HG03521 (cell line): ENCODE results near the gene NCOA3.
"Not testable (repeated sequence)": the region's sequence is repeated elsewhere in the genome, so short reads cannot be mapped to it uniquely, and the experiment has no call there.

ENCODE experiments used
- ATAC-seq: cut with Tn5 transposase; IDR thresholded peaks from one replicate; pipeline ENCODE4 v1.9.1; 2021; ENCODE audit warnings: mild to moderate bottlenecking, moderate library complexity; ENCODE audit not compliant: unreplicated experiment

The NCOA3 gene

DNA sequence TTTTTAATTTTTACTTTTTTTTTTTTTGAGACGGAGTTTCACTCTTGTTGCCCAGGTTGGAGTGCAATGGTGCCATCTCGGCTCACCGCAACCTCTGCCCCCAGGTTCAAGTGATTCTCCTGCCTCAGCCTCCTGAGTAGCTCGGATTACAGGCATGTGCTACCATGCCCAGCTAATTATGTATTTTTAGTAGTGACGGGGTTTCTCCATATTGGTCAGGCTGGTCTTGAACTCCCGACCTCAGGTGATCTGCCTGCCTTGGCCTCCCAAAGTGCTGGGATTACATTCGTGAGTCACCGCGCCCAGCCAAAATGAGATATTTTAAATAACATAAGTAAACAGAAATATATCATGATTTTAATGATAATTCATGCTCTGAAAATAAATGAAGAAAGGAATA, 1.6 kb upstream of the NCOA3 start:
- ATAC-seq = not testable (repeated sequence)

DNA sequence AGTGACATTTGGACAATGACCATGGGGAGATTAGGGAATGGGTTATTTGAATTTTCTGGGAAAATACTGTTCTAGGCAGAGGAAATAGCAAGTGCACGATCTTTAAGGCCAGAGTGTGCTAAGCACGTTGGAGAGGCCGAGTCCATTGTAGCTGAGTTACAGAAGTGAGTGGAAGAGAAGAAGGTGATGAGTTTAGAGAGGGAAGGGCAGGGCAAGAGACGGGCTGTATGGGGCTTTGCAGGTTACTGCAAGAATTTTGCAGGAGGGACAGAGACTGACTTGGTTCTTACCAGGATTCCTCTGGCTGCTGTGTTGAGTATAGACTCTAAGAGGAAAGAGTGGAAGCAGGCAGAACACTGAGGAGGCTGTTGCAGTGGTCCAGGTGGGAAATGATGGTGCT, 1.1 kb upstream of the NCOA3 start:
- no peak for ATAC-seq

GRCh38 chr20:47501116-47501481, 588 bp upstream of the NCOA3 start:
- no peak for ATAC-seq

DNA sequence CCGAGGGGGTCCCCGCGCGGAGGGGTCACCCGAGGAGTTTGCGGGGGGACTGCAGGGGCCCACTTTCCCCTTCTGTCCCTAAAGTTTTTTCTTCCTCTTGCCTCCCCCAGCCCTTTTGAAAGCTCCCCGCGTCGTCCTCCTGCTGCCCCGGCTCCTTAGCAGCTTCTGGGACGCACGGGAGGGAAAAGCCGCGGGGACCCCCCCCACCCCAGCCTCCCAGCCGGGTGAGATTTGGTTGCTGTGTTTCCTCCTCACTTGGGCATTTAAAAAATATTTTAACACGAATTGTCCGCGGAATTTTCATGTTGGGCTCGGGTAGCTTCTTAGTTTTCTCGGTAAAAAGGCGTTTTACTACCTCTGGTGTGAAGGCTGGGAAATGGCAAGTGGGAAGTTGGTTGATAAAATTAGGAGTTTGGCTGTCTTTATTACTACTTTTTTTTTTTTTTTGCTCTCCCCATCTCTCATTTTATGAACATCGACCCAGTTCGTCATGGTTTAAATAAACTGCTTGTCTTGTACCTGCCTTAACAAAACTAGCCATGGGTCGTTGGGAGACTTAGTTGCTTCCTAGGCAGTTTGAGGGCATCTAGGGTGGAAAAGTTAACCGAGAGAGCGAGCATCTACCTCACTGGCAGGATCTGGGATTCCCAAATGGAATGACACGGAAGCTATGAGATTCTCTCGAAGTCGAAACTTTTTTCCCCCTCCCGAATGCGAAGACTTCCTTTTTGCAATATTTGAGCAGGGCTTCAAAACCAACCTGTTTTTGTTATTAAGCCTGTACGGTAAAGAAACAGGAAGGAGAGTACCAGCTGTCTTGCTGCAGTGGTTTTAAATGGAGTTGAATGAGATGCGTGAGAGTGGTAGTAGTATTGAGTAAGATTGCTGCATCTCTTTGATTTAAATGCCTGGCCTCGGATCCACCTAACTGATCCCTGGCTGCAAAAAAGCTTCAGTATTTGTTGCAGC, 868 bp downstream of the NCOA3 start:
- ATAC-seq = no peak

DNA sequence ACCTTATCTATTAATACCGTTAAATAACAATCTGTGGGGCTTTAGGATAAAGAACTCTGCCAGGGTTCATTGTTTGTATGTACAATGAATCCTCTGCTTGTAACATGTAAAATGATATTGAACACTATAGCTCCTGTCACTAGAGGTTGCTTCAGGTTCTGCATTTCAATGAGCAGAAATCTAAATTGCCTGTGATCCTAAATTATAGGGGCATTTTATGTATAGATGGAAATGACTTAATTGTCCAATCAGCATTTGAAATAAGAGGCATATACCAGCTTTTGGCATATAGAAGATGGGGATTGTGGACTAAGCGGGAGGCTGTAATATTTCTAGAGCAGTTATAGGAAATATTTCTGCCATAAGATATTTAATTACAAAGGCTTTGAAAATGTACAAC, 2.0 kb downstream of the NCOA3 start:
- ATAC-seq = no peak

- no peak for ATAC-seq
Observed at GRCh38 chr20:47506335-47506734, 4.6 kb downstream of the NCOA3 start.

GRCh38 chr20:47506850-47507249, 5.2 kb downstream of the NCOA3 start:
- no peak for ATAC-seq

DNA sequence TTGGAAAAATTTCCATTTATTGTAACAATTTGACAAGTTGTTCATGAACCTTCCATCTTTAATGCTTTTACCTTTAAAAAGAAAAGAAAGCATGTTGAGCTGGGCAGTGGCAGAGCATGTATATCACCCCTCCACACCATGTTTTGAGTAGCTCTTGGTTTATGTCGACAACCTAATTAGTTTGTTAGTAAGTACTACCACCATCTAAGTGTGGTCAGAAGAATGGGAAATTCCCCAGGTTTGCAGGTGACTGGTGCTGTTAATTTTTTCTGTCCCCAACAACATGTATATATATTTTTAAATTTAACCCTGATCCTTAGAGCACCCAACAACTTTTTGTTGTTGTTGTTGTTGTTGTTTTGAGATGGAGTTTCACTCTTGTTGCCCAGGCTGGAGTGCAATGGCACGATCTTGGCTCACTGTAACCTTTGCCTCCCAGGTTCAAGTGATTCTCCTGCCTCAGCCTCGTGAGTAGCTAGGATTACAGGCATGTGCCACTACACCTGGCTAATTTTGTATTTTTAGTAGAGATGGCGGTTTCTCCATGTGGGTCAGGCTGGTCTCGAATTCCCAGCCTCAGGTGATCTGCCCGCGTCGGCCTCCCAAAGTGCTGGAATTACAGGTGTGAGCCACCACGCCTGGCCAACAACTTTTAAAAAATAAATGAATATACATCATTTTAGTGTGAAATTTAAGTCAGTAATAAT, 5.7 kb downstream of the NCOA3 start:
- ATAC-seq = not testable (repeated sequence)

- ATAC-seq = no peak
Observed at GRCh38 chr20:47508278-47508677, 6.6 kb downstream of the NCOA3 start.

GRCh38 chr20:47509104-47509661, 7.5 kb downstream of the NCOA3 start:
- no peak for ATAC-seq

GRCh38 chr20:47509685-47510084, 8.0 kb downstream of the NCOA3 start:
- ATAC-seq = no peak

GRCh38 chr20:47515843-47516242, 14.2 kb downstream of the NCOA3 start:
- ATAC-seq = no peak

GRCh38 chr20:47521059-47521808, 19.5 kb downstream of the NCOA3 start:
- no peak for ATAC-seq

- ATAC-seq = no peak
Observed at GRCh38 chr20:47524015-47524784, 22.5 kb downstream of the NCOA3 start.

DNA sequence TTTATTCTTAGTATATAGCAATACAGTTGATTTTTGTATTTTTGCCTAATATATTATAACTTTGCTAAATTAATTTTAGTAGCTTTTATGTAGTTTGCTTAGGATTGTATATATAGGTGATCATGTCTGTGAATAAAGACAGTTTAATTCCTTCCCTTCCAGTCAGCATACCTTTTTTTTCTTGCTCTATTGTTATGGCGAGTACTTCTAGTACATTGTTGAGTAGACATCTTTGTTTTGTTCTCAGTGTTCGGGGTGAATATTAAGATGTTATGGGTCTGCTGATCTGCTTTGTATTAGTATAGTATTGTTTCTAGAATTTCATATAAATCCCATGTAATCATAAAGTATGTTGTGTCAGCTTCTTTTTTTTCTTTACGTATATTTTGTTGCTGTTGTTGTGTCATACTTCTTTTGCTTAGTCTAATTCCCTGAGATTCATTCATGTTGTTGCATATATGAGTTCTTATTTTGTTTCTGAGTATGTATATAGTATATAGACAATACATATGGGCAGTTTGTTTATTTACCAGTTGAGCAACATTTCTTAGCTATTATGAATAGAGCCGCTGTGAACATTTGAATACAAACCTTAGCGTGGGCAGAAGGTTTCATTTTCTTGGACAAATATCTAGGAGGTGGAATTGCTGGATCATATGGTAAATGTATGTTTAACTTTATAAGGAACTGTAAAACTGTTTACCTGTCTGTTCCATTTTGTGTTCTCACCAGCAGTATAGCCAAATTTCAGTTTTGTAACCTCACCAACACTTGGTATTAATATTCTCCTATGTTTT, 25.5 kb downstream of the NCOA3 start:
- ATAC-seq = no peak

- ATAC-seq = no peak
Observed at GRCh38 chr20:47529840-47530239, 28.2 kb downstream of the NCOA3 start.

DNA sequence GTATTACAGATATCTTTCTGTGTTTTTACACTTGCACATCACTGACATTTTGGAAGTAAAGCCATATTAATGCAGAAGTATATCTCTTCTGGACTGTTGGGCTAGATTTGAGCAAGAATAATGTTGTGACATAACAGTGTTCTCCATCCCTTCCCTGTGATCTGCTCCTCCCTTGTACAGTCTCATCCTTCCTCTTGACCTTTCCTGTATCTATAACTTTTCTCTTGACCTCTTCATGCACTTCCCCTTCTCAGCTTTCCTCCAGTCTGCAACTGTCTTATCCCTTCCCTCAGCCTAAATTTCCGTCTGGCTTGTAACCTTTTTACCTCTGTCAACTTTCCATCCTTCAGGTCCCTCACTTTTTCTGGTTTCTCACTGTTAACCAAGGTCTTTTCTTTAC, 29.8 kb downstream of the NCOA3 start:
- ATAC-seq = no peak

- no peak for ATAC-seq
Observed at GRCh38 chr20:47532002-47532401, 30.3 kb downstream of the NCOA3 start.

DNA sequence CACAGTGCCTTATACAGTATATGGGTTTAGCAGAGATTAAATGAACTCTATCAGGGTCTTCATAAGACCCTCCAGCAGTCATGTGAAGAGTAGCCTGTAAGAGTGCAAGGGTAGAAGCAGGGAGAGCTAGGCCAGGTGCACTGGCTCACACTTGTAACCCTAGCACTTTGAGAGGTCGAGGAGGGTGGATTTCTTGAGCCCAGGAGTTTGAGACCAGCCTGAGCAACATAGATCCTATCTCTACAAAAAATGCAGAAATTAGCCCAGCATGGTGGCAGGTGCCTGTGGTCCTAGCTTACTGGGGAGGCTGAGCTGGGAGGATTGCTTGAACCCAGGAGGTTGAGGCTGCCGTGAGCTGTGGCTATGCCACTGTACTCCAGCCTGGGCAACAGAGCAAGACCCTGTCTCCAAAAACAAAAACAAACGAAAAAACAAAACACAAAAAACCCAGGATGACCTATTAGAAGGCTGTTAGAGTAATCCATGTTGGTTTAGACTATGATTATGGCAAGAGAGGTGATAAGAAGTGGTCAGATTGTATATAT, 31.9 kb downstream of the NCOA3 start:
- ATAC-seq = no peak
